ENCODE measurements around the gene IL12A.

The IL12A gene

GRCh38 chr3:160016972-160017371, 28.3 kb downstream of the IL12A start:
- in situ Hi-C loops (cut with HindIII; ENCODE audit: low pct_ligation_motif_present, low pct_unique_long_range_greater_than_20kb, low sequenced_read_pairs) = no loop called here
- DNase-seq = no peak

GRCh38 chr3:160018959-160019358, 30.3 kb downstream of the IL12A start:
- in situ Hi-C loops (cut with HindIII; ENCODE audit: low pct_ligation_motif_present, low pct_unique_long_range_greater_than_20kb, low sequenced_read_pairs) = no loop called here
- DNase-seq = no peak

GRCh38 chr3:160020057-160020711, 31.5 kb downstream of the IL12A start:
- DNase-seq = no peak
- in situ Hi-C loops (cut with HindIII; ENCODE audit: low pct_ligation_motif_present, low pct_unique_long_range_greater_than_20kb, low sequenced_read_pairs) = no loop called here

GRCh38 chr3:160022068-160022467, 33.4 kb downstream of the IL12A start:
- in situ Hi-C loops (cut with HindIII; ENCODE audit: low pct_ligation_motif_present, low pct_unique_long_range_greater_than_20kb, low sequenced_read_pairs) = no loop called here
- no peak for DNase-seq

GRCh38 chr3:160023476-160023875, 34.8 kb downstream of the IL12A start:
- DNase-seq = no peak
- in situ Hi-C loops (cut with HindIII; ENCODE audit: low pct_ligation_motif_present, low pct_unique_long_range_greater_than_20kb, low sequenced_read_pairs) = no loop called here

GRCh38 chr3:160027541-160028195, 39.0 kb downstream of the IL12A start:
- in situ Hi-C loops (cut with HindIII; ENCODE audit: low pct_ligation_motif_present, low pct_unique_long_range_greater_than_20kb, low sequenced_read_pairs) = no loop called here
- DNase-seq = no peak

- DNase-seq = no peak
- in situ Hi-C loops (cut with HindIII; ENCODE audit: low pct_ligation_motif_present, low pct_unique_long_range_greater_than_20kb, low sequenced_read_pairs) = no loop called here
Measured at GRCh38 chr3:160035757-160036156, 47.1 kb downstream of the IL12A start.

- no peak for DNase-seq
- in situ Hi-C loops (cut with HindIII; ENCODE audit: low pct_ligation_motif_present, low pct_unique_long_range_greater_than_20kb, low sequenced_read_pairs) = no loop called here
Measured at GRCh38 chr3:160038862-160039562, 50.4 kb downstream of the IL12A start.

GRCh38 chr3:160040181-160040580, 51.5 kb downstream of the IL12A start:
- DNase-seq = no peak
- in situ Hi-C loops (cut with HindIII; ENCODE audit: low pct_ligation_motif_present, low pct_unique_long_range_greater_than_20kb, low sequenced_read_pairs) = no loop called here

- in situ Hi-C loops (cut with HindIII; ENCODE audit: low pct_ligation_motif_present, low pct_unique_long_range_greater_than_20kb, low sequenced_read_pairs) = no loop called here
- no peak for DNase-seq
Measured at GRCh38 chr3:160041465-160041864, 52.8 kb downstream of the IL12A start.

- in situ Hi-C loops (cut with HindIII; ENCODE audit: low pct_ligation_motif_present, low pct_unique_long_range_greater_than_20kb, low sequenced_read_pairs) = no loop called here
- DNase-seq = no peak
Measured at GRCh38 chr3:160044121-160044520, 55.5 kb downstream of the IL12A start.

Data from ACHN (cell line).